ENCODE data around the gene NRP1.
A peak's percentile ranks its signal among the peaks of the same experiment; 100 is the strongest.

Gene NRP1

GRCh38 chr10:33349268-33349667, 14.8 kb upstream of the NRP1 start:
- DNase-seq (no peak), ATAC-seq (no peak)

- no peak for DNase-seq
- no peak for ATAC-seq
Observed at GRCh38 chr10:33347211-33347610, 12.7 kb upstream of the NRP1 start.

DNA sequence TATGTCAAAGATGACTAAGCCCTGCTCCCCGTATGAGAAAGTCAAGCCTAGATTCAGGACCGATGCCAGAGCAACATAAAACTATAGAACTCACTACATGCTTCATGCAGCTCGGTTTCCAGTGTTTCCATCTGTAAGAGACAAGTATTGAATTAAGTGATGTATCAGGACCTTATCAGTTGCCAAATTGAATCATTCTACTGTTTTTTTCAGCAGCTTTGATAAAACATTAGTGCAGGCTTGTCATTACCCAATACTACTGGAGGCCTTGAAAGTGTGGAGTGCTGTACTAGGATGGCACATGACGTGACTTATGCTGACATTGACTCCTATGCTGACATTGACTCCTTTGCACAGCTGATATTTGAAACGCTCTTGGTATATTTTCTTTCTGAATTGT, 10.8 kb upstream of the NRP1 start:
- ATAC-seq (no peak), DNase-seq (no peak)

GRCh38 chr10:33344676-33345075, 10.2 kb upstream of the NRP1 start:
- no peak for DNase-seq
- ATAC-seq, result no peak

- DNase-seq, result no peak
Observed at GRCh38 chr10:33341637-33342036, 7.2 kb upstream of the NRP1 start.

GRCh38 chr10:33337326-33337957, 3.0 kb upstream of the NRP1 start:
- DNase-seq (no peak), ATAC-seq (no peak)

More at GRCh38 chr10:33341637-33342036, 7.2 kb upstream of the NRP1 start:
- no peak for ATAC-seq

DNA sequence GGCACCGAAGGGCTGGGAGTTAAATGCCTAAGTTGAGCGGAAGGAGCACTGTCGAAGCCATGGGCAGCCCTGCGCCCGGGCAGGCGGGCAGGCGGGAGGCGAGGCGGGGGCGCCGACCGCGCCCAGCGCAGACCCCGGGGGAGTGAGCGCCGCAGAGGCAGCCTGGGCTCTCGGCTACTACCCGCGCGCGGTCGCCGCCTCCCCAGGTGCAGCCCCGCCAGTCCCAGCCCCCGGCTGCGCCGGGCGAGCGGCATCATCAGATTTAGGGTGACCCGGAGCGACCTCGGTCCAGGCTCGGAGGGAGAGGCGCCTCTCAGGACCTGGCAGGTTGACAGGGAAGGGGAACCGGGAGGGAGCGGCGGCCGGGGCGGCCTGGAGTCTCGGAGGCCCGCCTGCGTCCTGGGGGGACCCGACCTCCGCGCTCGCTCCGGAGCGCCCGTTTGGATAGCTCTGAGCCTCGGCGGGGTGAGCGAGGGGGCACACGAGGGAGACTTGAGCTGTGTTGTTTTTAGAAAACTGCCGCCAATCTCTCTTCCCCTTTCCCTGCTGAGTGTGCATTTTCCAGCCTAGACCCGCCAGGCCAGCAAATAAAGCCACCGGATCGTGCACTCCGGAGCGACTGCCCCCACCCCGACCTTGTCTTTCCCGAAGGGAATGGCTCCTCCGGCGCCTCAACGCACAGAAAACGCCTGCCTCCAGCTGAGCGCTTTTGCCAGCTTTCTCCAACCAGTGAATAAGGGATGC, 2.3 kb upstream of the NRP1 start:
- DNase-seq (peak; percentile 12), ATAC-seq (no peak)

DNA sequence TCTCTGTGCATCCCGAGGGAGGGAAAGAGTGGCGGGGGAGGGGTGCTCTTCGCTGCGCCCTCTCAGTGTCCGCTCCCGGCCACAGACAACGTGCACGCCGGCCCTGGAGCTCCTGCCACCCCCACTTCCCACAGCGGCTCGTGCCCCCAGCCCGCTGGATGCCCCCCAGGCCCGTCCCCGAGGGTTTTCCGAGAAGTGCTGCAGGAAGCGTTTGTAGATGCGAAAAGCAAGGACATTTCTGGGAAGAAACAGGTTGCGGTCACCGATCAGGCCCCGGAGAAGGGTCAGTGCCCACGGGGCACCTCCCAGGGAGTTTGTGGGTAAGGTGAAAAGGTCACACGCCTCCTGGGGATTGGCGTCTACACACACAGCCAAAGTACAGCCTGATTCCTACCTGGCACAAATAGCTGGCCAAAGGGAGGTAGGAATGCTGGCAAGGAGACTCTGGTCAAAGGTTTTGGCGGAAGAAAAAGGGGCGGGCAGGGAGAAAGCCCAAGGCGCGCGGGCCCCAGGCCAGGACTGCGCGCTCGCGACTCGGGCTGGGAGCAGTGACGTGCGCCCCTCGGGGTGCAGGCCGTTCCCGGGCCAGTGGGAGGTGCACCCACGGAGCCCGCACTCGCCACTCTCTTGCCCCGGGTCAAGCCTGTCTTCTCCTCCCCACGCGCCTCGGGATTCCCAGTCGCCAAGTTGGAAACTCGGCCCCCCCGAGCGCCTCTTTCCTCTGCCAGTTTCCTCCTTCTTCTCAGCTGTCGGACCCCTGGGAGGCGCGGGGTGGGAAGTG, 1.5 kb upstream of the NRP1 start:
- no peak for ATAC-seq
- peak; percentile 8 for DNase-seq

- DNase-seq (no peak), ATAC-seq (no peak)
Observed at GRCh38 chr10:33335551-33335800, 1.0 kb upstream of the NRP1 start.

GRCh38 chr10:33334805-33335550, 511 bp upstream of the NRP1 start:
- DNase-seq (peak; percentile 58), ATAC-seq (peak; percentile 65)

DNA sequence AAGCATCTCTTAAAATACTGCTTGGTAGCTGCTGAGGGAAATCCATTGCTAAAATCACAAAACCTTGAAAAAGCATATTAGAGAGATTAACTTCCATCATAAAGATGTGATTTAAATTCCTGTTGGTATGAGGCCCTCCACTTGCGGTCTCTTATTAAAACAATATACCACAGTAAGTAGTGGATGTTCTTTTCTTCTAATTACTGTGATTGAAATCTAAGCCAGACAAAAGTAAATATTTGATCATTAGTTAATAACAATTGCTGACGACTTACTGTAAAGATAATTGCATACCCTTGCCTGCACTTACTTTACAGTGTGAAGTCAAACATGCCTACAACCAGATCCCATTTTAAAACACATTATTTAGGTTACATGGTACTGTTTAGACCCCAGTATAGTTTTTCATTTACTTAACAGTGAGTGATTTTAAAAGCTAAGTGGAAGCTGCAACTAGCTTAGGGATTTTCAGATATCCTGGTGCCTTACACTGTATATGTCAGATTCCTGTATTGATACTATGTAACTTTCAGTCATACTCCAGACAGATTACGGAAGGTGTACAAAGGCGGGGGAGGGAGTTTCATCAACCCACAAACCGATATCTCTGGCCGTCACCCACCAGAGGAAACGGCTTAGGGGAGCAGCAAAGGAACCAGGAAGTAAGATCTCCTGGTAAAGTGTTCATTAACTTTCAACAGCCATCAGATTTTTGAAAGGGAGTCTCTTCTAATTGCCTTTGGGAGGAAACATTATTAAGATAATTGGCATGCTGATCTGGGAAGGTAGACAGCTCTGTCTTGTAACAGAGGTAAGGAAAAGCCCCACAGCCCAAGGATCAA, 986 bp downstream of the NRP1 start:
- ATAC-seq (no peak), DNase-seq (peak; percentile 33)

GRCh38 chr10:33332183-33333065, 2.0 kb downstream of the NRP1 start:
- no peak for DNase-seq
- ATAC-seq, result no peak

GRCh38 chr10:33331379-33331694, 3.1 kb downstream of the NRP1 start:
- no peak for DNase-seq
- no peak for ATAC-seq

GRCh38 chr10:33330543-33331378, 3.7 kb downstream of the NRP1 start:
- ATAC-seq (peak; percentile 56), DNase-seq (peak; percentile 87)

GRCh38 chr10:33329178-33329577, 5.3 kb downstream of the NRP1 start:
- ATAC-seq, result no peak
- DNase-seq, result no peak

DNA sequence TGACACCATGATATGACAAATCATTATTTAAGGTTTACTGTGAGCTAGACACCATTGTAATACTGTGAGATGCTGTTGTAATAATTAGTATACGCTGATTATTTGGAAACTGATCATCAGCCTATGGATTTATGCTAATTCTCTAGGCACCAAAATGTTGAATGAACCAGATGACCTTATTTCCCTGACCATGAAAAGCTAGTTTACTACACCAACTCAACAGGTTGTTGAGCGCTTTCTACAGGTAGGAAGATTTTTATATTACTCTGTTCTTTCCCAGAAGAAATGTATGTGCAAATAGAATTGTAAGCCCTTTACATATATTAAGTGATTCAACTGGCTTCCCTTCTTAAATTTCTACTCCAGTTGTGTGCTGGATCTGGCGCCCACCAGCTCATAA, 6.2 kb downstream of the NRP1 start:
- ATAC-seq, result no peak
- DNase-seq, result no peak

DNA sequence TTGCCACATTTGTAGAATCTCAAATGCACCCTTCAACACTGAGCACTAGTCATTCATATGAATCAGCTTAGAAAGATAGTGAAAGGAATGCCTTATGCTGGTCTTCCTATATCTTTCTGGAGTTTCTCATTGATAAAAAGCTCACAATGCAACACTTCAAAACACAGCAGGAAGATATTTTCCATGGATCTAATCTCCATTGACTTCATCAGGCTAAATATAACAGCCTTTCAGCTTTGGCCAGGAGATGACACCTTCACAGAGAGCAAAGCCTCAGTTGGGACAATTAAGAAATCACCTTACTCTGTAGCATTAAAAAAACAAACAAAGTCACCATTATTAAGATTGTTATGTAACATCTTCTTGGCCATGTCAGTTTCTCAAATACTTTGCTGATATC, 6.7 kb downstream of the NRP1 start:
- ATAC-seq (no peak), DNase-seq (no peak)

GRCh38 chr10:33326933-33327332, 7.5 kb downstream of the NRP1 start:
- DNase-seq (no peak), ATAC-seq (no peak)

- no peak for ATAC-seq
- DNase-seq, result no peak
Observed at GRCh38 chr10:33325929-33326328, 8.5 kb downstream of the NRP1 start.

DNA sequence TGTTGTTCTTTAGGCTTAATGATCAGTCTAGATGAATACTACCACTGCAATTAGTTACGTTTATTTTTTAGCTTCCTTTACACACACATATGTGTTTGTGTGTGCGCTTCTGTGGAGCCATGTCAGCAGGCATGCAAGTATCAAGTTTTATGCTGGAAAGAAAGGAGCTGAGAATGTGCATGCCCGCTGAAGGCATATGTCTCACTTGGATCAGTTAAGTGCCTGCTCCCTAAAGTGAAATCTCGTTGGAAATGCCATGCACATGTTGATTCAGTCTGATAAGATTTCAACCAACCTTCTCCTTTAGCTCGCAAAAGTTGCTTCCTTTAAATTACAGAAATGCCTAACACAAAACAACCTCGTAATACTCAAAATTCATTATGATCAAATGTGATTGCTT, 10.7 kb downstream of the NRP1 start:
- DNase-seq, result no peak
- no peak for ATAC-seq

All from stimulated activated naive CD8-positive, alpha-beta T cell treated with anti-CD3 and anti-CD28 coated beads, Interleukin-15, Interleukin-2, amounts not matched to agents 100 U/mL and 50 U/mL, for 24 hours (primary cell).